Measurements from ENCODE around the gene WDR45B.

Gene WDR45B

GRCh38 chr17:82689077-82689476 lies 40.8 kb upstream of the WDR45B start:
- TF ChIP-seq CTCF (IDR thresholded peaks at IDR 0.05; ENCODE audit: low read length) (no peak), EZH2 (IDR thresholded peaks at IDR 0.05; ENCODE audit: borderline replicate concordance, low read length) (no peak)
- no peaks in the 10 kb centered on the region for H3K4me1 ChIP-seq (ENCODE audit: insufficient read depth, low read length, severe bottlenecking)
- H3K4me2 ChIP-seq (ENCODE audit: low read length): no peak overlapping the region
- no peak overlapping the region for H2AFZ ChIP-seq (ENCODE audit: low read length)
- no peak overlapping the region for H3K9ac ChIP-seq (ENCODE audit: low read length)
- H3K4me3 ChIP-seq (ENCODE audit: low read depth, low read length, poor library complexity, severe bottlenecking): no peak overlapping the region
- H3K9me2 ChIP-seq (ENCODE audit: low read depth, low read length): no peaks in the 10 kb centered on the region
- no peak overlapping the region for H3K27ac ChIP-seq (ENCODE audit: low read depth, low read length, poor library complexity, severe bottlenecking)
- H3F3A ChIP-seq (ENCODE audit: insufficient read depth, low read length): no peaks in the 10 kb centered on the region
- peaks cover under 1% of the 10 kb centered on the region; the same call in 1 of the 2 replicates for H3K36me3 ChIP-seq (ENCODE audit: insufficient read depth, low read length)
- no peaks in the 10 kb centered on the region for H3K79me2 ChIP-seq (ENCODE audit: insufficient read depth, low read length)
- peaks cover 6% of the 10 kb centered on the region for H3K27me3 ChIP-seq (ENCODE audit: insufficient read depth, low read length)
- peaks cover 5% of the 10 kb centered on the region for H3K9me3 ChIP-seq (ENCODE audit: low read length)
- no peaks in the 10 kb centered on the region for H4K20me1 ChIP-seq (ENCODE audit: insufficient read depth, low read length)

DNA sequence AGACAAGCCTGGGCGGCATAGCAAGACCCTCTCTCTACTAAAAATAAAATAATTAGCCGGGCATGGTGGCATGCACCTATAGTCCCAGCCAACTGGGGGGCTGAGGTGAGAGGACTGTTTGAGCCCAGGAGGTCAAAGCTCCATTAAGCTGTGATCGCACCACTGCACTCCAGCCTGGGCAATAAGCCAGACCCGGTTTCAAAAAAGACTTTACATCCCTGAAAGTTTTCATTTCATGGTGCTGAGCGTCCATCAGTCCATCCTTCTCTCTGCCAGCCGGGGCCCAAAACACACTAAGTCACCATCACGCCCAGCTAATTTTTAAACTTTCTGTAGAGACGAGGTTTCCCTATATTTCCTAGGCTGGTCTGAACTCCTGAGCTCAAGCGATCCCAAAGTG lies 39.6 kb upstream of the WDR45B start:
- no peaks in the 10 kb centered on the region; the same call in 1 of the 2 replicates for H3K36me3 ChIP-seq (ENCODE audit: insufficient read depth, low read length)
- H3K79me2 ChIP-seq (ENCODE audit: insufficient read depth, low read length): no peaks in the 10 kb centered on the region
- no peaks in the 10 kb centered on the region for H3K4me1 ChIP-seq (ENCODE audit: insufficient read depth, low read length, severe bottlenecking)
- H3K27me3 ChIP-seq (ENCODE audit: insufficient read depth, low read length): peaks cover 6% of the 10 kb centered on the region; the same call in 1 of the 2 replicates
- H3F3A ChIP-seq (ENCODE audit: insufficient read depth, low read length): no peaks in the 10 kb centered on the region
- H2AFZ ChIP-seq (ENCODE audit: low read length): no peak overlapping the region
- H4K20me1 ChIP-seq (ENCODE audit: insufficient read depth, low read length): no peaks in the 10 kb centered on the region
- H3K4me2 ChIP-seq (ENCODE audit: low read length): no peak overlapping the region
- H3K27ac ChIP-seq (ENCODE audit: low read depth, low read length, poor library complexity, severe bottlenecking): no peak overlapping the region
- no peaks in the 10 kb centered on the region for H3K9me2 ChIP-seq (ENCODE audit: low read depth, low read length)
- no peak for TF ChIP-seq EZH2 (IDR thresholded peaks at IDR 0.05; ENCODE audit: borderline replicate concordance, low read length)
- TF ChIP-seq CTCF (IDR thresholded peaks at IDR 0.05; ENCODE audit: low read length): no peak
- no peak overlapping the region for H3K4me3 ChIP-seq (ENCODE audit: low read depth, low read length, poor library complexity, severe bottlenecking)
- H3K9me3 ChIP-seq (ENCODE audit: low read length): no peaks in the 10 kb centered on the region
- no peak overlapping the region for H3K9ac ChIP-seq (ENCODE audit: low read length)

- Histone ChIP-seq H3F3A (ENCODE audit: insufficient read depth, low read length) (no peaks in the 10 kb centered on the region), H2AFZ (ENCODE audit: low read length) (no peak overlapping the region), H3K27me3 (ENCODE audit: insufficient read depth, low read length) (peaks cover 6% of the 10 kb centered on the region; the same call in 1 of the 2 replicates), H4K20me1 (ENCODE audit: insufficient read depth, low read length) (no peaks in the 10 kb centered on the region), H3K27ac (ENCODE audit: low read depth, low read length, poor library complexity, severe bottlenecking) (no peak overlapping the region), H3K9me3 (ENCODE audit: low read length) (no peaks in the 10 kb centered on the region), H3K4me1 (ENCODE audit: insufficient read depth, low read length, severe bottlenecking) (no peaks in the 10 kb centered on the region), H3K9me2 (ENCODE audit: low read depth, low read length) (no peaks in the 10 kb centered on the region), H3K36me3 (ENCODE audit: insufficient read depth, low read length) (no peaks in the 10 kb centered on the region), H3K79me2 (ENCODE audit: insufficient read depth, low read length) (no peaks in the 10 kb centered on the region), H3K4me2 (ENCODE audit: low read length) (no peak overlapping the region), H3K9ac (ENCODE audit: low read length) (no peak overlapping the region), H3K4me3 (ENCODE audit: low read depth, low read length, poor library complexity, severe bottlenecking) (no peak overlapping the region)
- TF ChIP-seq EZH2 (IDR thresholded peaks at IDR 0.05; ENCODE audit: borderline replicate concordance, low read length): no peak
- no peak for TF ChIP-seq CTCF (IDR thresholded peaks at IDR 0.05; ENCODE audit: low read length)
Observed at GRCh38 chr17:82687375-82687861, 39.2 kb upstream of the WDR45B start.

All from OCI-LY1 (cell line).